Caco-2 (cell line): Measurements from ENCODE around the gene PRRT1B. TPM values are rescaled to one million over a fixed set of nuclear protein-coding genes. Genes with fewer than 3 reads are reported as not detected.

Source experiments
- BruUV-seq: library from RNA; stranded (reverse); fragments of 400-500 nt; replicated peaks from 2 replicates; lab custom pipeline; 2021; lab: Mats Ljungman, UMichigan
- CTCF ChIA-PET: fragments of 300-600 bp; sonication (Branson Sonifier 250); formaldehyde crosslinking; loops from one replicate; lab custom pipeline; 2022; ENCODE audit warnings: antibody characterized with exemption; lab: Charles Lee
- POLR2A ChIA-PET: fragments of 300-600 bp; sonication (Branson Sonifier 250); formaldehyde crosslinking; loops from one replicate; lab custom pipeline; 2022; ENCODE audit warnings: antibody characterized with exemption; lab: Charles Lee
- DNase-seq, 2 experiments: peaks; one replicate each; pipeline versions ENCODE4 v3.0.0 to v3.0.0-alpha.2; 2020 to 2022
- H3K27me3 ChIP-seq: replicated peaks from 2 replicates; pipeline ENCODE4 v1.6.0; 2011; ENCODE audit warnings: low read length; ENCODE audit not compliant: control insufficient read depth, insufficient read depth
- H3K36me3 ChIP-seq: 2 replicates; pipeline ENCODE4 v1.5.1; 2011; ENCODE audit warnings: low read length; ENCODE audit not compliant: control insufficient read depth, insufficient read depth
- H3K4me1 ChIP-seq: fragments of 250-450 bp; sonication (Bioruptor Pico); 2 replicates; pipeline ENCODE4 v1.5.1; 2020; ENCODE audit warnings: mild to moderate bottlenecking
- H3K4me3 ChIP-seq: 2 replicates; pipeline ENCODE4 v1.5.1; 2011; ENCODE audit warnings: low read depth, mild to moderate bottlenecking, control low read depth, low read length
- H3K9me3 ChIP-seq: fragments of 250-450 bp; sonication (Bioruptor Pico); 2 replicates; pipeline ENCODE4 v1.5.1; 2020; ENCODE audit warnings: mild to moderate bottlenecking, moderate library complexity
- H3K27ac Mint-ChIP-seq: one replicate; pipeline ENCODE4 v1.8.0; 2022; ENCODE audit warnings: mixed read lengths; ENCODE audit not compliant: unreplicated experiment
- H3K27me3 Mint-ChIP-seq: one replicate; pipeline ENCODE4 v1.8.0; 2022; ENCODE audit warnings: mixed read lengths; ENCODE audit not compliant: insufficient read depth, unreplicated experiment
- H3K36me3 Mint-ChIP-seq: one replicate; pipeline ENCODE4 v1.8.0; 2022; ENCODE audit warnings: mild to moderate bottlenecking, mixed read lengths; ENCODE audit not compliant: insufficient read depth, unreplicated experiment
- H3K4me1 Mint-ChIP-seq: one replicate; pipeline ENCODE4 v1.8.0; 2022; ENCODE audit warnings: low read depth, mixed read lengths; ENCODE audit not compliant: unreplicated experiment
- H3K4me3 Mint-ChIP-seq: one replicate; pipeline ENCODE4 v1.8.0; 2022; ENCODE audit warnings: mild to moderate bottlenecking, moderate library complexity, mixed read lengths; ENCODE audit not compliant: unreplicated experiment
- H3K9me3 Mint-ChIP-seq: one replicate; pipeline ENCODE4 v1.8.0; 2022; ENCODE audit warnings: mixed read lengths; ENCODE audit not compliant: unreplicated experiment
- intact Hi-C: fragments of 100-400 bp; cut with micrococcal nuclease; formaldehyde crosslinking; loops from one replicate; pipeline ENCODE4 v1.10.0; 2022; ENCODE audit not compliant: unreplicated experiment
- total RNA-seq: library from RNA; stranded (reverse); gene quantifications from 2 replicates; pipeline ENCODE4 v1.2.3, GENCODE V29; 2022
- TF ChIP-seq, protein P1 (sequence below), 2 experiments: fragments of 200-600 bp in 1 of 2; IDR thresholded peaks; 1 replicate in 1 of 2; 2 replicates in 1 of 2; pipeline versions ENCODE4 v1.5.1 to v1.8.0; 2011 to 2022; ENCODE audit warnings: antibody characterized with exemption in 1 of 2, control low read depth in 1 of 2, inconsistent platforms in 1 of 2, low read depth in 1 of 2, low read length in 1 of 2, mild to moderate bottlenecking in 1 of 2, moderate library complexity in 1 of 2; ENCODE audit not compliant: insufficient read depth in 1 of 2, severe bottlenecking in 1 of 2, unreplicated experiment in 1 of 2

Gene PRRT1B
- total RNA-seq, 1 experiment from 2014 or later = 6.5 TPM

DNA sequence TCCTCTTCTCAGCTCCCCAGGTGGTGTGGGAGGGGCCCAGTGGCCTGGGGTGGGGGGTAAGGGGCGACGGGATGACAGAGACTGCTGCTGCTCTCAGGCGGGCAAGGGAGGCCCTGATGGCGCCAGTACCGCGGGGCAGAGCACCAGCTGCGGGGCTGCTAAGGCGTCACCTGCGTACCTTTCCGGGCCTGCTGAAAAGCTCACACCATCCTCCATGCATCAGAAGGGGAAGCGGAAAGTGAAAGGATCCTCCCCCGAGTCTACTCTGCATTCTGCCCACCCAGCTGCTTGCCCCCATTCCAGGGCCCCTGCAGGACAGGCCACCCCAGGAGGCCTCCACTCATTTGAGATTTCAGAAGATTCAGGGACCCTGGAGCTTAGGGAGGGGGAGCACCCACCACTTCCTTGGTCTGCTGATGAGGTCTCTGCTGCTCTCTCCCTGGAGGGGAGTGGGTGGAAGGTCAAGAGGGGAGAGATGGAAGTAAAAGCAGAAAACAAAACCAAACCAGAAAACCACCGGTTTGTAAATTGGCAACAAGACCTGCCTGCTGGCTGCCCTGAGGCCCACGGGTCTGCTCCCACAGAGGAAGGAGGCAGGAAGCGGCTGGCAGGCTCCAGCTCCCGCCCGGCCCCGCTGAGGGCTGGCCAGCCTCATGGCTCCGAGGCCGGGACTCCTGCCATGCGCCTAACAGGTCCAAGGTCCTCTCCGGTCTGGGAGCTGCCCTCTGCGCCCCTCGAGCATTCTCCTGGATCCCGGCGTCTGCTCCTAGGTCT is 33.6 kb downstream of the PRRT1B start:
- no peaks in the 10 kb centered on the region for H3K4me1 ChIP-seq
- no peaks in the 10 kb centered on the region for H3K4me1 Mint-ChIP-seq
- H3K36me3 ChIP-seq = peaks cover 3% of the 10 kb centered on the region
- intact Hi-C loops = no loop called here
- H3K36me3 Mint-ChIP-seq = peaks cover 62% of the 10 kb centered on the region
- no peak overlapping the region for H3K4me3 ChIP-seq
- no peaks in the 10 kb centered on the region for H3K27me3 ChIP-seq
- no peaks in the 10 kb centered on the region for H3K9me3 Mint-ChIP-seq
- TF ChIP-seq, protein P1, sequence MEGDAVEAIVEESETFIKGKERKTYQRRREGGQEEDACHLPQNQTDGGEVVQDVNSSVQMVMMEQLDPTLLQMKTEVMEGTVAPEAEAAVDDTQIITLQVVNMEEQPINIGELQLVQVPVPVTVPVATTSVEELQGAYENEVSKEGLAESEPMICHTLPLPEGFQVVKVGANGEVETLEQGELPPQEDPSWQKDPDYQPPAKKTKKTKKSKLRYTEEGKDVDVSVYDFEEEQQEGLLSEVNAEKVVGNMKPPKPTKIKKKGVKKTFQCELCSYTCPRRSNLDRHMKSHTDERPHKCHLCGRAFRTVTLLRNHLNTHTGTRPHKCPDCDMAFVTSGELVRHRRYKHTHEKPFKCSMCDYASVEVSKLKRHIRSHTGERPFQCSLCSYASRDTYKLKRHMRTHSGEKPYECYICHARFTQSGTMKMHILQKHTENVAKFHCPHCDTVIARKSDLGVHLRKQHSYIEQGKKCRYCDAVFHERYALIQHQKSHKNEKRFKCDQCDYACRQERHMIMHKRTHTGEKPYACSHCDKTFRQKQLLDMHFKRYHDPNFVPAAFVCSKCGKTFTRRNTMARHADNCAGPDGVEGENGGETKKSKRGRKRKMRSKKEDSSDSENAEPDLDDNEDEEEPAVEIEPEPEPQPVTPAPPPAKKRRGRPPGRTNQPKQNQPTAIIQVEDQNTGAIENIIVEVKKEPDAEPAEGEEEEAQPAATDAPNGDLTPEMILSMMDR (IDR thresholded peaks at IDR 0.05; ENCODE audit: insufficient read depth in 1 of 2, low read depth in 1 of 2, low read length in 1 of 2, severe bottlenecking in 1 of 2, unreplicated experiment in 1 of 2) = no peak
- ChIA-PET POLR2A (no interaction called here), CTCF (no interaction called here)
- H3K27ac Mint-ChIP-seq = no peak overlapping the region
- H3K4me3 Mint-ChIP-seq = no peak overlapping the region
- no TSS peak for BruUV-seq
- DNase-seq = no peak
- no peaks in the 10 kb centered on the region for H3K9me3 ChIP-seq
- H3K27me3 Mint-ChIP-seq = no peaks in the 10 kb centered on the region

DNA sequence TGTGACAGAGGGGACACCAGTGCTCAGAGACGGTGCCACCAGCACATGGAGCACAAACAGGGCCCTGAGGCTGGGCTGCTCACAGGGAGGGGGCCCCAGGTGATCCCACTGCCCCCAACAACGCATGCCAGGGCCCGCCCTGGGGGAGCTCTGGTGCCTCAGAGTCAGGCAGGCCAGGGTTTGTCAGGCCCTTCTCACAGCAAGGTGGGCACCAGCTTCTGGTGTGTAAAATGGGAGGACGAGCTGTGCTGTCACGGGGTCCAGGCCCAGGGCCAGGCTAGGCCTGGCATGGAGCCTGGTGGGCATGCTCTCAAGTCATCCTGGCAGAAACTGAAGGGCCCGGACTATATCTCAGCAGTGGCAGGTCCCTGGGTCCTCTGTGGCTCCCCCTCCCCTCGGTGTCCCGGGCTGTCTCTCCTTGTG is 34.5 kb downstream of the PRRT1B start:
- intact Hi-C loops = no loop called here

DNA sequence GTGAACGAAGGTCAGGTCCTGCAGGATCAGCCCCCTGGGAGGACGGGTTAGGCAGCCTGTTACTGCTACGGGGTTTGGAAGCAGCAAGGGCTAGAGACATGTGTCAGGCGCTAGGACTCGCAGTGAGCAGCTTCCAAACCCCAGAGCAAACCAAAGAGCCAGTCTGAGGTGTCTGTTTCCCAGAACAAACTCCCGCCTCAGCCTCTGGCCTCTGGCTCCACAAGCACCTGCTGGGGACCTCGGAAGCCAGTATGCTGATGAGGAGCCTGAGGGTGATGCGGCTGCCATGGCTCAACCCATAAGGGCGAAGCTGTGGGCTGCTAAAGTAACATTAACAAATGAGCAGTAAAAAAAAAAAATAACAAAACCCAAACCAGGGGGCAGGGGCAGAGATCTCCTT is 35.0 kb downstream of the PRRT1B start:
- intact Hi-C loops = no loop called here
- Mint-ChIP-seq H3K36me3 (peaks cover 66% of the 10 kb centered on the region), H3K4me1 (no peaks in the 10 kb centered on the region), H3K4me3 (no peak overlapping the region), H3K9me3 (no peaks in the 10 kb centered on the region), H3K27me3 (no peaks in the 10 kb centered on the region), H3K27ac (no peak overlapping the region)
- no TSS peak for BruUV-seq
- Histone ChIP-seq H3K4me1 (no peaks in the 10 kb centered on the region), H3K9me3 (no peaks in the 10 kb centered on the region), H3K4me3 (no peak overlapping the region), H3K27me3 (no peaks in the 10 kb centered on the region), H3K36me3 (peaks cover 4% of the 10 kb centered on the region)
- ChIA-PET CTCF (no interaction called here), POLR2A (no interaction called here)
- no peak for DNase-seq
- TF ChIP-seq, protein P1 (IDR thresholded peaks at IDR 0.05; ENCODE audit: insufficient read depth in 1 of 2, low read depth in 1 of 2, low read length in 1 of 2, severe bottlenecking in 1 of 2, unreplicated experiment in 1 of 2) = no peak

More for the DNA sequence above, 34.5 kb downstream of the PRRT1B start:
- Mint-ChIP-seq H3K9me3 (no peaks in the 10 kb centered on the region), H3K36me3 (peaks cover 62% of the 10 kb centered on the region), H3K4me1 (no peaks in the 10 kb centered on the region), H3K27ac (no peak overlapping the region), H3K4me3 (no peak overlapping the region), H3K27me3 (no peaks in the 10 kb centered on the region)
- CTCF ChIA-PET = no interaction called here
- H3K4me1 ChIP-seq = no peaks in the 10 kb centered on the region
- H3K4me3 ChIP-seq = no peak overlapping the region
- H3K9me3 ChIP-seq = no peaks in the 10 kb centered on the region
- BruUV-seq = no TSS peak
- TF ChIP-seq, protein P1 (IDR thresholded peaks at IDR 0.05; ENCODE audit: insufficient read depth in 1 of 2, low read depth in 1 of 2, low read length in 1 of 2, severe bottlenecking in 1 of 2, unreplicated experiment in 1 of 2) = no peak
- DNase-seq = no peak
- H3K36me3 ChIP-seq = peaks cover 3% of the 10 kb centered on the region
- POLR2A ChIA-PET = no interaction called here
- no peaks in the 10 kb centered on the region for H3K27me3 ChIP-seq
